CD4-positive, alpha-beta T cell treated with Interleukin-1 beta for 1 hour (primary cell): Measurements from ENCODE around the gene CCDC175.

Source experiments
- DNase-seq, 2 donors: peaks; one replicate each; pipeline ENCODE4 v3.0.0-alpha.2; 2020 to 2022

Gene CCDC175

GRCh38 chr14:59538936-59539335 is 37.7 kb downstream of the CCDC175 start:
- no peak for DNase-seq

DNA sequence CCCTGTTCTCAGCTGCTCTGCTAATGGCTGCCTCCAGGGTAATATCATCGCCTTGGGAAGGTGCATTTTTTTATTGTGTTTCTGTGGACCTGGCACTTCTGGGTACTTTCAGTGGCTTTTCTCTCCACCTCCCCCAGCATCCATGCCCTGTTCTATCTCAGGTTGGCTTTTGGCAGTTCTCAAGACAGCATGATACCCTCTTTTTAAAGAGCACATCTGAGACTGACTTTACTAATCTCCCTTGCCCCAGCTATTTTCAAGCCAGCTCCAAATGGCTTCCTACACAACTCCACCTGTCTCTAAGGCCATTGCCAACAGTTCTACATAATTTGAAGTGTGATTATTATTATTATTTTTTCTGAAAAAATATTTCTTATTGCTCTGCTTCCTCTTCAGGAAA is 39.1 kb downstream of the CCDC175 start:
- no peak for DNase-seq

GRCh38 chr14:59534361-59534987 is 42.1 kb downstream of the CCDC175 start:
- DNase-seq: no peak

DNA sequence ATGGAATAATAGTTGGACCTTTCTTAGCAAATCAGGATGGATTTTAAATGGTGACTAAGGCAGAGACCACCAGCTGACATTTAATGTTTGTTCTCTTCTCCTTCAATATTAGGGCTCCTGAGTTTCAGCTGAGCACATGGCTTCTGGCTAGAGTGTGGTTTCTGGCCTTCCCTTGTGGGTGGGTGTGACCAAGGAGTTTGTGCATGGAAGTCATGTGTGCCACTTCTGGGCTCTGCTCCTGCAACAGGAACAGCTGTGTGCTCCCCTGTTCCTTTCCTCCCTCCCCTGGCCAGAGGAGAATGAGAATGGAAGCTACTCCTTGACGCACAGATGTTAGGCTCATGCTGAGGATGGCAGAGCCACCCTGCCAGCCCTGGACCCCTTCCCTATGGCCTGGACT is 44.2 kb downstream of the CCDC175 start:
- DNase-seq: no peak

DNA sequence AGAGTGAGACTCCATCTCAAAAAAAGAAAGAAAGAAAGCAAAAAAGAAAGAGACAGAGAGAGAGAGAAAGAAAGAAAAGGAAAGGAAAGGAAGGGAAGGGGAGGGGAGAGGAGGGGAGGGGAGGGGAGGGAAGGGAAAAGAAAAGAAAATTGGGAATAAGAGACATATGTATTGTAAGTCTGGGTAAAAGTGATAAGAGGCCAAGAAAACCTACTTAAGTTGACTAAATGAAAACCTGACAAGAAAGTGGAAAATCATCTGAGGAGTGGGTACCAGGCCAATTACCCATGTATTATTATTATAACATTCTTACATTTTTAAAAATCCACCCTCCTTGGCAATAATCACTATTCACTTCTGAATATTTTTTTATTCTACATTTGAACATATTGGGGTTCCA is 46.3 kb downstream of the CCDC175 start:
- no peak for DNase-seq

GRCh38 chr14:59529189-59529588 is 47.4 kb downstream of the CCDC175 start:
- no peak for DNase-seq

DNA sequence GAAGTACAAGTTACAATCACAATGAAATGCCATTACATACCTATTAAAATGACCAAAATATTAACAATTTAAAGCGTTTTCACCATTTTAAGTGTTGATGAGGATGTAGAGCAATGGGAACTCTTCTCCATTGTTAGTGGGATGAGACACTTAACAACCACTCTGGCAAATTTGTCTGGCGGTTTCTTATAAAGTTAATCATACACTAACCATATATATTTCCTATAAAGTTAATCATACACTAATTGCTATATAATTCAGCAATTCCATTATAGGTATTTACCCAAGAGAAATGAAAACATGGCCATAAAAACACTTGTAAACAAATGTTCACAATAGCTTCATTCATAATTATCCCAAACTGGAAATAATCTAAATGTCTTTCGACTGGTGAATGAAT is 56.4 kb downstream of the CCDC175 start:
- no peak for DNase-seq

DNA sequence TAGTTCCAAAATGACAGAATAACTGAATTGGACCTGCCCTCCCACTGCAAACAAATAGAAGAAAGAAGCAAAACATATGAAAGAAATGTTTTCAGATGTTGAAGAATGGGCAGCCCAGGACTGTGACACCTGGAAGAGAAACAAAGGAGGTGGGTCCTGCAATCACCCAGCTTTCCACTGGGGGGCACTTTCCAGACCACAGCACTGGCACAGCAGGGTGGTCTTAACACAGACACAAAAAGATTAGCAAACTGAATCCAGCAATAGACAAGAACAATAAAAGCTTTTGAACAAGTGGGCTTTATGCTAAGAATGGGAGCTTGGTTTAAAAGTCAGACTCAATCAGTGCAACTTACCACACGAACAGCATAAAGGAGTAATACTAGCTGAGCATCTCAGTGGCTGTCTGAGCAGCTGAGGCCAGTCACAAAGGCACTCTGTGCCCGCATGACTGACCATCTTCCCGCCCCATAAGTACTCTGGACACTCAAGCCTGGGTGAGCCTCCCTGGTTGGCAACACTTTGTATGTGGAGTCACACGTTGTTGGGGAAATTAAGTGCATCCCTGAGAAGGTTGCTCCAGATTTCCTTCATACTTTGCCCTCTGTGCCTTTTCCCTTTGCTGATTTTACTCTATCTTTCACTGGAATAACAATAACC is 64.6 kb downstream of the CCDC175 start:
- DNase-seq: no peak

DNA sequence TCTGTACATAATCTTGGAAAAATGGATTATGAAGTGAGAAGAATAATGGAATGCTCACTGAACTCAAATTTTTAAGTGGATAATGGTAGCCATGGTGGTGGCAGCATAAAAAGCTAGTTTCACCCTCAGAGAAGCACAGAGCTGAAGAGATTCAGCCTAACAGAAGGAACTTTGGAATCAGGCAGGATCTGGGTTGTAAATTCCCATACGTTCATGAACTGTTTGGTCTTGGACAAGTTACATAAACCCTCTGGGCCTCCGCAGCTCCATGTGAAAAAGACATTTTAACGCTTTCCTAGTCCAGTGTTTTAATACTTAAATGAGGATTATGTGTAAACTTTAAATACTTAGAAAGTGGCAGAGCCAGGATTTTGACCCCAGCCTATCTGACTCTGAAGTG is 65.6 kb downstream of the CCDC175 start:
- no peak for DNase-seq

DNA sequence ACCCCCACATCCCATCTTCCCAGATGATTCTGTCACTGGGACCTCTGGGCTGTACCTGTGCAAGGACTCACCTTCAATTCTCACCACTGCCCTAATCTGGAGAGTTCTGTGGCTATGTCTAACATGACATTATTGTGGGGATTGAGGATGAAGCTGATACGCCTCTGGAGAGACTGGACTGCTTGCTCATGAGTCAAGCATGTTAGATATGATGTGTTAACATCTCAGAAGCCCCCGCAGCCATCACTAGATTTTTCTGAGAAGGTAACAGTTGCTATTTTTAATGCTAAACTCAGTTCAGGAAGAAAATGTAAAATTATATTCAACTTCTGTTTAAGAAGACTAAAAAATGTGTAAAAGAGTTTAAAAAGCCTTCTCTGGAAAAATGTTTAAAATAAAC is 66.6 kb downstream of the CCDC175 start:
- no peak for DNase-seq

DNA sequence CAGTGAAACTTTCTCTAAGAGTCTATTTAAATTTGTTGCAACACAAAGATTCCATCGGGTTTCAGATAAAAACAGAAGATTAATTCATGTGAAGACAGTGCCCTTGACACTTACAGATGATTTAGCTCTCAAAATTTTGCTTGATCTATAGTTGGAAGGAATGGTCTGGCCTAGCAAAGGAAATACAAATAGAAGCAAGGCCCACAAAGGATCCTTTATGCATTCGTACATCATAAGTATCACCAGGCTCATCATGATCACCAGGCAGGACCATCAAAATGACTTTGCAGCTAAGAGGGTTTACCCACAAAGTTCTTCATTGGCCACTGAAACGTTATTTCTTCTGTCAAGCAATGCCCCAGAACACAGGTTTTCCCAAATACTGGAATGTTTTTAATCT is 67.5 kb downstream of the CCDC175 start:
- no peak for DNase-seq

- DNase-seq: no peak
Observed at GRCh38 chr14:59507752-59508103, 68.9 kb downstream of the CCDC175 start.

DNA sequence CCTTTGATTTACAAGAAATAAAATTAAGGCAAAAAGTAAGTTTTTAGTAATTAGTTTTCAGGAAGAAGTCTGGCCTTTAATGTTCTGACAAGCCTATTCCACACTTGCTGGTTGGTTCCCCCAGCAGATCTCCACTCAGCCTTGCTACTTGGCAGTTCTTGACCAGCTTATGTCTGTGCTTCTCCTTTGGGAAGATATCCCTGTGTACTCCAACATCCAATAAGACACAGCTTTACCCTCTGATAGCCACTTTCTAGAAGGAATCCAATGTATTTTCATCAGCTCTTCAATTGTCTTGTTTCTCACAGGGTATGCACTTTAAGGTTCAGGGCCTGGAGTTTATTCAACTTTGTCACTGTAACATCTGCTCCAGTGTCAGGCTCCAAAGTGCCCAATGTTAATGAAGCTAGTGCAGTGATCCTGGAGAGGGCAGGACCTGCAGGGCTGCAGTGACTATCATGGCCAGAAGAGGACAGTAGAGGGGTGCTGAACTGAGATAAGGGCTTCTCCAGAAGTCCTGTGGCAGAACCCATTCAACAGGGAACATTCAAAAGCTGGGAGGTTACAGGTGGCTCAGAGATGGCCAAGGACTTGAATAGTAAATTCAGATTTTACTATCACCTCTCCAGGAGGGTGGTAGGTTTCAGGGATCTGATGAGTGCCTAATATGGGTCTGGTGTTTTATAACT is 69.4 kb downstream of the CCDC175 start:
- DNase-seq: peak; percentile 34 to 44

GRCh38 chr14:59503256-59503655 is 73.4 kb downstream of the CCDC175 start:
- no peak for DNase-seq

DNA sequence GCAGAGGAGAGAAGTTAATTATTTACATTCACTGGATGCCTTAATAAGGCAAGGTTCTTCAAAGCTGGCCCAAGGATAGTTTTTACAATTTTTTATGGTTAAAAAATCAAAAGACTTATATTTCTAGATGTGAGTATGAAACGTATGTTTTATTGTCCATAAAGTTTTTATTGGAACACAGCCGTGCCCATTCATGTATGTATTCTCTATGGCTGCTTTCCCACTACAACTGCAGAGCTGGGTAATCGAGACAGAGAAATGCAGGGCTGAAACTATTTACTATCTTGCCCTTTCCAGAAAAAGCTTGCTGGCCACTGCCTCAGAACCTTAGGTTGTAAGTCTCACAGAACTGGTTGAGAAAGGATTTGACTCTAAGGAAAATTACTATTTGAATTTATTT is 75.9 kb downstream of the CCDC175 start:
- DNase-seq: no peak

- no peak for DNase-seq
Observed at GRCh38 chr14:59492384-59492783, 84.2 kb downstream of the CCDC175 start.

GRCh38 chr14:59490756-59491155 is 85.9 kb downstream of the CCDC175 start:
- no peak for DNase-seq

DNA sequence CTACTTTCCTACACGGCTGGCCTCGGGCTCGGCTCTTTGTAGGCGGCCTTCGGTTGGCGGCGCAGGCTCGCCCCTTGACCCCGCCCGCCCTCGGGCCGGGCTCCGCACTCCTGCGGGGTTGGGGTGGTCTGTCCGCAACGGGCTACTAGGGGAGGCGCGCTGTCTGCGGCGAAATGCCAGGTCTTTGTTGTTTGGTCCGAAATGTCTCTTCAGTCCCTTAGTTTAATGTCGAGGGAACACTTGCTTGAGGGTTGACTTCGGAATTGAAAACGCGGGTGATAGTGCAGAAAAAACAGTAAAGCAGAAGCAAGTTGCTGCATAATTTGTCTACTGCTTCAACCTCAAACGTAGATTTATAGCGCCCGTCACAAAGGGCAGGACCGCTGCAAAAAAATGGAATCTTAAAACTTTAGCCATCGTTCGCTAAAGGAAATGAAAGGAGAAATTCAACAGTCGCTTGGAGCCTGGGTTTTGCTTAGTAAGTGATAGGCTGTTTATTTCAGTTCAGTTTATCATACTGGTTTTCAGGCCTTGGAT is 91.9 kb downstream of the CCDC175 start:
- DNase-seq: no peak

GRCh38 chr14:59483819-59484638 is 92.6 kb downstream of the CCDC175 start, which contains the start of the genes JKAMP and L3HYPDH:
Gene JKAMP (plus strand): TSS chr14:59484517. CDS start chr14:59484590, 73 bp downstream.
Gene L3HYPDH (minus strand): TSS chr14:59484408. CDS start chr14:59484316, 92 bp downstream.
- peak; percentile 95 for DNase-seq

- DNase-seq: no peak
Observed at GRCh38 chr14:59483363-59483762, 93.2 kb downstream of the CCDC175 start.

- DNase-seq: no peak
Observed at GRCh38 chr14:59482541-59483331, 93.9 kb downstream of the CCDC175 start.

- no peak for DNase-seq
Observed at GRCh38 chr14:59481871-59482540, 94.6 kb downstream of the CCDC175 start.
